NCI-H187 (cell line): ENCODE data around the gene SNX12.
"Not testable (repeated sequence)": the region's sequence is repeated elsewhere in the genome, so short reads cannot be mapped to it uniquely, and the experiment has no call there.

Experiments used
- DNase-seq, 2 experiments: peaks; one replicate each; lab custom pipeline; 2025; lab: John Stamatoyannopoulos, UW

Gene SNX12

DNA sequence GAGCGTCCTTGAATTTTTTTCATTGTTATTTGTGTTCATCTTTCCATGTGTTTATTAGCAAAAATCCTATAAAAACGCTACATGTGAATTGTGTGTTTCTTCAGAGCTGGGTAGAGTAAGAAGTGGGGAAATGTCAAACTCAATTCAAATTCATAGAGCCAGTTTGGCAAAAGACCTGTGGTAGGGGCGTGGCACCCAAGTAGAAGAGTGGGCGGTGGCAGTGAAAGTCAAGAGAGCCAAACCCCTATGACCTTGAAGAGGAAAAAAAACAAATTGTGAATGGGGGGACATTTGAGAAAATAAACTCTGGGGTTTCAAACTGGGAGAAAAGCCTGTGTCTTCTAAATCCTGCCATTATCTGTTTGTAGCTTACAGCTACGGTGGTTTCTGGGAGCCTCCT lies 23.1 kb upstream of the SNX12 start:
- no peak for DNase-seq

DNA sequence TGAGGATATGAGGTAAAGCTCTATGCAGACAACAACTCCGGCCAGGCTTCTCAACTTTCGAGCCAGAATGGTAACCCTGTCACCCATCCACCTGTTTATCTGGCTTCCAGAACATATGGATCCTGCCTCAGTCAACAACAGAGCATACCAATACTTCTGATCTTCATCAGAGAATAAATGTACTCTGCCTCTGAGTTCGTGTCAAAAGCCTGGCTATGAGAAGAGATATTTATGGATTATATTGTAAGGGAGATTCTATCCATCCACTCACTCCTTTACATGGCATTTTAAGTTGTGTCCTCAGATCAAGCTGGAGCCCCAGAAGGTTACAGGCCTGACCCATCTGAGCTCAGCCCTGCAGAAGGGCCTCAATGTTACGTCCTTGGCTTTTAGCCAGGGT lies 17.8 kb upstream of the SNX12 start:
- DNase-seq, result no peak

DNA sequence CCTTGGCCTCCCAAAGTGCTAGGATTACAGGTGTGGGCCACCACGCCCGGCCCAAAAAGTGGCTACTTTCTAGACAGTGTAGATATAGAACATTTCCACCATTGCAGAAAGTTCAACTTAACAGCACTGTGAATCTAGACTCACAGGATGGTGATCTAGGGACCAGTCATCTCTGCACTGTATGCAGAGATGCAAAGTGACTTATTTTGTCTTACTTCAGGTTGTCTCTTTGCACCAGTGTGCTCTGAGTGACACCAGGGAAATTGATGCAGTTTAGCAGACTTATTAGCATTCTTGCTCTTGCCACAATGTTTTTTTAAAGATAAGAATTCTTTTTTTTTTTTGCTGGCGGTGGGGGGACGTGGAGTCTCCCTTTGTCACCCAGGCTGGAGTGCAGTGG lies 14.7 kb upstream of the SNX12 start:
- DNase-seq, result no peak

DNA sequence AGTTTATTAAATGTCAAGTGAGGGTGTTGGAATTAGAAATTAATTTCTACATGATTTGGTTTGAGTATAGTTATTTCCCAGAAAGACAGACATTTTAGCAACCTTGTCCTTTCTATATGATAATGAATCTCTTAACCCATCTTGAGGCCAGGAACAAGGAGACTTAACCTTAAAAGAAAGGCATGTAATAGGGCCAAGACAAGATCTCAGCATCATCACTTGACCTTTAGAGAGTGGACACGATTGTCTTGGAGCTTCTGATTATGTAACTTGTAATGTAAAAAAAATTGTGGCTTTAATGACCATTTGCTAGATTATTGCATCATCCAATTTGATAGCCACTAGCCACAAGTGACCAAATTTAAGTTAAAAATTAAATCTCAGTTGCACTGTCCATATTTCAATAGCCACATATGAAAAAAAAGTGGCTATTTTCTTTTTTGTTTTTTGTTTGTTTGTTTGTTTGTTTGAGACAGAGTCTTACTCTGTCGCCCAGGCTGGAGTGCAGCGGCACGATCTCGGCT lies 14.1 kb upstream of the SNX12 start:
- no peak for DNase-seq

DNA sequence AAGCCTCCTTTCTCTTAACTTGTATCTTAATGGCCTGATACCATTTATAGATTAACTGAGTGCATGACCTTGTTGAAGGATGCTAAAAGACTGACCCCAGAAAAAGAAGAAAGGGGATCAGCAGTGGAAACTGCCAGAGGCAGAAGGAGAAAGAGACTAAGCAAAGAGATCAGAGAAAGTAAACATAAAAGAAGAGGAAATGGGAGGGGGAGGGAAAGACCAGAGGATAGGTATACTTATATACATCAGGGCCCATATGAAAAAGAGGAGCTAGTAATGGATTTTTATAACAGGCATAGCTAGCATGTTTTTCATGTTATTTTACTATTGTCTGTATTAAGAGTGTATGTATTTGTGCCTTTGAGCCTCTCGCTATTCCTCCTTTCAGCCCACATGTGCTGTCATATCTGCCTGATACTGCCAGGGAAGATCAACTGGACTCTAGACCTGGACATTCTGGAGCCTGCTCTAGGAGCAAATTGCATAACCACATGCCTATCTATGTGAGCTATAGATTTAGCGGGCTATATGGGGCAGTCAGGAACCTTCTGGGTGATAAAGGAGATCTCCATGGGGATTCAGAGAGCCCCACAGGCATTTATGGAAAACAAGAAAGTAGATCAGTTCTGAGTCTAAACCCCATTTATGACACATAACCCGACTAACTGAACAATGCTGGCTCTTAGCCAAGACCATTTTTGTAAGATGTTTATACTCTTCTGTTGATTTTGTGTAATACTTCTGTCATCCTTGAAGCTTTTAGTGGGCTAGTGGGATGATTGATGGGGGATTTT lies 13.4 kb upstream of the SNX12 start:
- DNase-seq, result no peak

DNA sequence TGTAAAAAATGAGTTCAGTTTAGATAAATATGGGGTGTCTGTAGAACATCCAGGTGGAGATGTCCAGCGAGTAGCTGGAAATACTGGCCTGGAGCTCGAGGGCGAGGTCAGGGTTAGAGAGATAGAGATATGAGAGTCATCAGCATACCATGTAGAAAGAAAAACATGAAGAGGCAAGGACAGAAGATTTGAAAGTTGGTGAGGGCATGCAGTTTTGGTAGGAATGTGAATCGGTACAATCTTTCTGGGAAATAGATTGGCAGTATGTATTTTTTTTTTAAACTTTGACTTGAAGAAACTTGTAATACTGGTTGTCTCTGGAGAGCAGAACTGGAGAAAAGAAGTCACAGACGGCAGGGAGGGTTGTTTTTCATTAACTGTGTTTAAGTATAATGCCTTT lies 2.4 kb upstream of the SNX12 start:
- no peak for DNase-seq

DNA sequence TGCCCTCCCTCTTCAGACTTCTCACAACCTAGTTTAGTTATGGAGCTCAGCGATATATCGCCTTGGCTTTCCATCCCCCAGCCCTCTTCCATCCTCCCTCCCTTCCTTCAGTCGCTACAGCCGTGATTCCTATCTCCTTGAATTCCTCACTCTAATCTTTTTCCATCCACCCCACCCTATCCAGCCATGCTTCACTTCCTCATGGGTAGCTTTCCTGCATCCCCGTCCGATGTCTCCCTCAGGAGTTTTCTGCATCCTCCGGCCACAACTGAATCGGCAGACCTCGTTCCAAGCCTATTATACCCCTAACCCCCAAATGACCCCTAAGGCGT lies 456 bp downstream of the SNX12 start:
- DNase-seq, result no peak

DNA sequence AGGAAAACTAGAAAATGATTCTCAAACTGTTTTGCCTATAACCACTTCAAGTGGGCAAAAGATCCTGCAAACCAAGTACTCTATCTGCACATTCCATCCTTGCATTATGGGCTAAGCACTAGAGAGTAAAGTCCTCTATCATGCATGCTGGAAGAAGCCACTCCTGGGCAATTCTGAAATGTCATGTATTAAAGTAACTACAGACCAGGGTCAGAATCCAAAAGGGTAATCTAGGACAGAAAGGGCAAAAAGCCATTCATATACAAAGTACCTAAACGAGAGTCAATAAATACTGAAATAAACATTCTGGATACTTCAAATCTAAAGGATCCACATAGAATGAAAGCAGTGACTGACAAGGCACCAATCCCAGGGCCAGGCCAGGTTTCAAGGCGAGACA lies 1.0 kb downstream of the SNX12 start:
- no peak for DNase-seq

DNA sequence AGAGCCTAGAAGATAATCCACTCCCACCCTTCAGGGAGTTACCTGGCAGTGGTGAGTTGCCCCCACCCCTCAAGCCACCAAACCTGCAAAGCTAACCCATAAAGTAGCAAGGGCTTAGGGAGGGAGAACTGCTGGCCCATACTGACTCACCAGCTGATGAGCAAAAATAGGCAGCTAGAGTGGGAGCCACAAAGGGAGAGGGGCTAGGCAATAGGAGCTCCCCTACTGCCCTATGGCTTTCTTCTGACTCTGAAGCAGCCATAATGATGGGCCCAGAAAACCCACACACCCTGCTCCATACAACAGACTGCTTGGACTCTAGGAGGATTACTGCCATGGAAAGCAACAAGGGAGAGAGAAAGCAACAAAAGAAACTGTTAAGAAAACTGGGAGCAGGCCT lies 8.0 kb downstream of the SNX12 start:
- no peak for DNase-seq

DNA sequence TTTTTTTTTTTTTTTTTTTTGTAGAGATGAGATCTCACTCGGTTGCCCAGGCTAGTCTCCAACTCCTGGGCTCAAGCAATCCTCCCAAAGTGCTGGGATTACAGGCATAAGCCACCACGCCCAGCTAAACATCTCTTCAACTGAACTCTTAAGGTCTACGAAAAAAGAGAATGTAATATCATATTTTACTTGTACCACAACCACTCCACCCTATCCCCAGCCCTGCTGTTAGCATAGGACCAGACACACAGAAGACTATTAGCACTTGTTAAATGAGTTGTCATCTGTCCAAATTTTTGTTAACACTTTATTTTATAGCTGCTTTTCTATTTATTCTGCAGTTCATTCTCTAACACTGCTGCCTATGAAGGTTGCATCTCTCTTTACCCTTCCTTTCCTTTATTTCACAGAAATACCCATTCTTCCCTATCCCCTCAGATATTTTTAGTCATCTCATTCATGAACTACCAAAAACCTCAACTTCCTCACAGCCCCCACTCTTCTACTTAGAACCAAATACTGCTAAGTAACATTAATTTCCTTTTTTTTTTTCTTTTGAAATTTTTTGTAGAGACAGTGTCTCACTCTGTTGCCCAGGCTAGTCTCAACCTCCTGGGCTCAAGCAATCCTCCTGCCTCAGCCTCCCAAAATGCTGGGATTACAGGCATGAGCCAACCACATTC lies 10.1 kb downstream of the SNX12 start:
- DNase-seq, result no peak

DNA sequence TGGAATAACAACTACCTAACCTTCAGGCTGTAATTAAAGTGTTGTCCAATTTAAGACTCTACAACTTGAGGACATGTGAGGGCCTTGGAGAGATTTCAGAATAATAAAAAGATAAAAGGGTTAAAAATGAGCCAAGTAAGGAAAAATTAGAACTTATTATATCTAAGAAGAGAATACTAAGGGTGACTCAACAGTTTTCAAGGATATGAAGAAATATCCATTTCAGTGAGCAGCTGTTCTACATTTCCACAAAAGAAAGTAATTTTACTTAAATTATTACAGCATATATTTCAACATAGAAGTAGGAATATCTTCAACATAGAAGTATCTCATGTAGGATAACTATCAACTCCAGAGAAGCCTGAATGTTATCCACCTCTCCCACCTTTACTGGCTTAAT lies 11.3 kb downstream of the SNX12 start:
- no peak for DNase-seq

DNA sequence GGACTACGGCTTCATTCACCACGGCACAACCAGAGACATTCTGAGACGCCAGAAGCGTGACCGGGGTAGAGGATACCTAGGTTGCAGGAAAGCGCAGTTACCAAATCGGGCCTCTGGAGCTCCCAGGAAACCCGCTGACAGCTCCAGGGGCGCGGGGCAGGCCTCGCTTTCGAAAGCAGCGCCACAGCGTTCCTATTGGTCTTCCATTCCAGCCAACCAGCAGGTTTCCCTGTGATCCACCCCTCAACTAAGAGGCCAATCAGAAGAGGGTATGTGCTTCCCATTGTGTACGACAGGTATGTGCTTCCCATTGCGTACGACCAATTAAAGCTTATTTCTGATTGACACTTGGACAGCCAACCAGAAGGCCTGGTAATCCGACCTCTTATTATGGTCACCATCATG lies 14.9 kb downstream of the SNX12 start:
- DNase-seq, result no peak

DNA sequence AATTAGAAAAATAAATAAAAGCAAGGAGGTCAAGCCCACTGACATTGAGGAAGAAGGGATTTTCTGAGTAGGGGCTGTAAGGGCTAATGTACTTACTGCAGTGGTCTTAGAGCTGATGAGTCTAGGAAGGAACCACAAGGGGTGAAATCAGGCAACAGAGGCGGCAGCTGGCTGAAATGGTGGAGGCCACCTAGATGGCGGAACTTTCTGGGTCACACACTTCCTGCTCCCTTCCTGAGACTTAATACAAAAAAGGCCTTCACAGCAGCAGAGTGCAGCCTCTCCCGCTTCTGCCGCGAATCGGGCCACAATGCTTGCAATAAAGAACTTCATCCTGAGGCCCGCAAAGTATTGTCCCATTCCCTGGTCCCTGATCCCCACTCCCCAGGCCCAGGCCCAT lies 15.4 kb downstream of the SNX12 start:
- DNase-seq, result no peak

DNA sequence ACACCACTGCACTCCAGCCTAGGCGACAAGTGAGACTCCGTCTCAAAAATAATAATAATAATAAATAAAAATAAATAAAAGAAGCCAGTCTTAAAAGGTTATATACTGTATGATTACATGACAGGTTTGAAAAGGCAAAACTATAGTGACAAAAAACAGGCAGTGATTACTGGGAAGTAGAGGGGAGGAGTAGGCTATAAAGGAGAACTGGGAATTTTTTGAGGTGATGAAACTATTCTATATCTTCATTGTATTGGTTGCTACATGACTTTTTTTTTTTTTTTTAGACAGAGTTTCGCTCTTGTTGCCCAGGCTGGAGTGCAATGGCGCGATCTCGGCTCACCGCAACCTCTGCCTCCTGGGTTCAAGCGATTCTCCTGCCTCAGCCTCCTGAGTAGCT lies 20.2 kb downstream of the SNX12 start:
- DNase-seq, result not testable (repeated sequence)

DNA sequence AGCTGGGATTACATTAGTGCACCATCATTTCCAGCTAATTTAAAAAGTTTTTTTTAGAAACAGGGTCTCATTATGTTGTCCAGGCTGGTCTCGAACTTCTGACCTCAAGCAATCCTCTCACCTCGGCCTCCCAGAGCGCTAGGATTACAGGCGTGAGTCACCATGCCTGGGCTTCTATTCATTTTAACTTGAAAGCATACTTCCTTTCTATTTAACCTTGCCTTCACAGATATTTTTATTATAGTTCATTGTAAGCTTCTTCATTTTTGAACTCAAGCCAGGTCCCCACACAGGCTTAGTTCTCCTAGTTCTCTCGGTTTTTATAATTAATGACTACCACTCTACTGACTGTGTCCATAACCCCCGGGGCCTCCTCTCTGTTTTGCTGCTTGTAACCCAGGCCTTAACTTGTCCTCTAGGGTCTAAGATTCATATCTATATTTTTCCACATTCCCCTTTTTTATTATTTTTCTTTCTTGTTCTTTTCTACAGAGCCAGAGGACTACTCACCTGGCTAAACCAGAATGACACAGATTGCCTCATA lies 50.7 kb downstream of the SNX12 start:
- no peak for DNase-seq
